TTC549 (cell line): ENCODE results near the gene MYOF.
A peak's percentile ranks its signal among the peaks of the same experiment; 100 is the strongest.
"Not testable (repeated sequence)": the region's sequence is repeated elsewhere in the genome, so short reads cannot be mapped to it uniquely, and the experiment has no call there.

Source experiments
- FAIRE-seq: peaks from 2 replicates; lab custom pipeline; 2012; peaks lifted over from hg19 to GRCh38; lab: Jason Lieb, UNC

The MYOF gene

DNA sequence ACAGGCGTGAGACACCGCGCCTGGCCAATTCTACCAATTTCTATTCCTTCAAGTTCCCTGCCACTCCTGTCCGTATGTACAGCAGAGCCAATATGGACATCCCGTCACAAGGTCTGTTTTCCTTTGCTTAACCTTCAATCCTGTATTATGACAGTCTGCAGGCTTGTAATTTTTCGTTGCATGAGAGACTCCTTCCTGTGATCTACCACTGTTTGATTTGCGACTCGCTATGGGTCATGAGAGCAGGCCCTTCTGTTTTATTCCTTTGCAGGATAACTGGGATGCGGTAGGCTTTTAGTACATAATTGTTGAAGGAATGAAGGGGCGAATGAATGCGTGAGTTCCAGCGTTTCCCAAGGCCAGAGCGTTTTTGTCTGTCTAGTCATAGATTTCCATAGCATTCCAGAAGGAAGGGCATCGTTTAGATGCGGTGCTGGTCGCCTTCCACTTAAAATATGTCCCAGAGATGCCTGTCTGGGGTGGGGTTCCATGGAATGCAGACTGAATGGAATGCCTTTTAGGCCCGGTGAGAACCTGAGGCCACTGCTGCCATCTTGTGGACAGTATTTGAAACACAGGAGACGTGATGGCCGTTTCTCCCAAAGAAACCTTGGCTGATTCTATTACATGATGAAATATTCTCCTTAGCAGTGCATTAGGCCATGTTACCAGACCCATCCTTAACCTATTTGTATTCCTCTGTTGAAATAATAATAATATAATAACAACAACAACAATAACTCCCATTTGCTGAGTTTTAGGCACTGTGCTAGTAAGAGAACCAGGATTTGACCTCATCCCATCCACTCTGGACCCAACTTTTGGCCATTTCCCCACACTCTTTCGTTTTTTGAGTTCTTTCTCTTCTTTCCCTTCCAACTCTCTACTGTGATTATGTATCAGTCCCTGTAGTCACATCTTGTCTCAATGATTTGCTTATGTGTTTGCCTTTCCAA, 193.2 kb downstream of the MYOF start:
- FAIRE-seq, result peak; percentile 80

DNA sequence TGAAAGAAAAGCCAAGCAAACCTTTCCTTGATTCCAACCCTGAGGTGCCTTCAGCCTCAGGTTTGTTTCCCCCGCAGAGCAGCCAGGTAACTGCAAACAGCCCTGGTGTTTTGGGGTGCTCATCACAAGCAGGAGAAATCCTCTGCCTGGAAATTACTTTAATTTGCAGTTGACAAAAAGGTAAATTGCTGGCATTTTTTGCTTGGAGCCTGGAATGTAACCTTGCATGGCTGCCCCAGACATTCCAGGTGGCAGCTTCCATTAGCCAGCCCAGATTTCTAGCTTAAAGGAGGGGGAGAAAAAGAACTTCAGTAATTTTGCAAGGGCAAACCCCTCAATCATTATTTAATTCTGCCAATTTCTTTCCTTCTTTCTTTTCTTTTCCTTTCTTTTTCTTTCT, 194.4 kb downstream of the MYOF start:
- no peak for FAIRE-seq

DNA sequence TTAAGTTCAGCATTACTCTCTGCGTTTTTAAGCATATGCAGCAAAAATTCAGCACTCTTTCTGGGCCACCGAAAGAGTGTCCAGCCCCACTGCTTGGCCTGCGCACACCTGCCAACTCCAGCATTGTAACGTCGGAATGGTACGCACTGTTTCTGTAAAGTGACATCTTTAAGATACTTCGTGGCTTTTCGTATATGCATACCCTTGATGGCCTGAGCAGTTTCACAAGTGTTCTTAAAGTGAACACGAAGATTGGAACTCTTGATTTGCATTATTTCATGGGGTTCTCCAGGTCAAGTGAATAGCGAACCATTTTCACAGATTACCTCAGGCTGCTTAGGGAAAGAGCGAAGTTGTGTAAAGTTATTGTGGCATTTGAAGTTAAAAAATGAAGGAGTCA, 197.9 kb downstream of the MYOF start:
- not testable (repeated sequence) for FAIRE-seq

DNA sequence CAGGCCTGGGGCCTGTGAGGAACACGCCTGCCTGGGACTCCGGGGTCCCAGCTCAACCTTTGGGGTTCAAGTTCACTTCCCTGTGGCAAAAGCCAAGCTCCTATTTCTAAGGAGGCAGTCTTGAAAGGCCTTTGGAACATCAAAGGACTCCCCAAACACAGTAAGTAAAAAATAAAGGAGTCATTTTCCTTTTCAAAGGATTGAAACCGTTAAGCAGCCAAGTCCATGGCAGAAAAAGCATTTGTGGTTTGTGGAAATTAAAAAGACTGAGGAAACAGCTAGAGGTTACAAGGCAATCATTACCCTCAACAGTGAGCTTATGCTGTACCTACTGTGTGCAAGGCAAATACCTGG, 200.8 kb downstream of the MYOF start:
- no peak for FAIRE-seq

DNA sequence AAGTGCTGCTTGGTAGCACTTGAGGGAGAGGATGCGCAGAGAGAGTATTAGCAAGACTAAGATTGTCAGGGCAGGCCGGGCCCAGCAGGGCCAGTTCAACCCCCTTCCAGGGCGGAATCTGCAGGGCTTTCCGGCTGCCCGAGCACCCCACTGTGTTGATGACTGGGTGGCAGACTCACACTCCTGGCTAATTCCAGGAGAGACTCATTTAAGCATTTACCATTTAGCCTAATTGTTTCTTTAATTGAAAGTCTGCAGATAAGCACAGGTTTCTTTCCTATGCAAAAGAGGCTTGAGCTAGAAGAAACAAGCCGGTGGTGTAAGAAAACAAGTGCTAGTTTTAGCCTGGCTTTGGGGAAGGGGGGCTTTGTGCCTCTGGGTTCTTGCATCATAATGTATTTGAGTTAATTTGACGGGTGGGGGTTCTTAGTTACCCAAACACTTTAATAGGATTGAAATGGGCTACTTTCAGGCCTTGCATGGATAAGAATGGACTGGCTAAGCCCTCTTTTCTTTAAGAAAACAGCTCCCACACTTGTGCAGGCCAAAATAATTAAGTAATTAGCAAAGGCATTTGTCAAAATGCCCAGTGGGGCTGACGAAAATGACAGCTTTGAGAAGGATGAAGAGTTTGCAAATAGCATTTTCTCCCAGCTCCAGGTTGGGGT, 201.3 kb downstream of the MYOF start:
- no peak for FAIRE-seq

DNA sequence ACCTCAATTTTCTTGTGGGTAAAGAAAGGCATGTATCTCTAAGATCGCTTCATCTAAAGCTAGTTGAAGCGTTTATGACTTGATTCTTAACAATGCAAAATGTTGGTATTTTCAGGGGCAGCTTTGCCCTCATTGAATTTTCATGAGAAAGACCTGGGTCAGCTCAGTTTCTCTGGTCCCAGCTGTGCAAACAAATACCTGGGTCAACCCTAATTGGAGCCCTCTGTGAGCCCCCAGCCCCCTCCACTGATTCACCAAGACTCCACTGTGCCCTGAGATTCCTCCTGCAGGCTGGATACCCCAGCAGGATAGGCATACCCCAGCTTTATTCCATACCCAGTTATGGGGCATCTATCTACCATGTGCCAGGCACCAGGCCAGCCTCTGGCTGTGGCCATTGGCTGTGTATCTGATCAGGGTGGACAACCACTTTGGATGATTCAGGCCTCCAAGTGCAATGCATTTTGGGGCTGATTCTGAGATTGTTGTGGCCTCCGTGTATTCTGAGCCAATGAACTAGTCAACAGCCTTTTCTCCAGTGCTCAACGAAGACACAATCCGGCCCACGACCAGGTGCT, 201.9 kb downstream of the MYOF start:
- no peak for FAIRE-seq

DNA sequence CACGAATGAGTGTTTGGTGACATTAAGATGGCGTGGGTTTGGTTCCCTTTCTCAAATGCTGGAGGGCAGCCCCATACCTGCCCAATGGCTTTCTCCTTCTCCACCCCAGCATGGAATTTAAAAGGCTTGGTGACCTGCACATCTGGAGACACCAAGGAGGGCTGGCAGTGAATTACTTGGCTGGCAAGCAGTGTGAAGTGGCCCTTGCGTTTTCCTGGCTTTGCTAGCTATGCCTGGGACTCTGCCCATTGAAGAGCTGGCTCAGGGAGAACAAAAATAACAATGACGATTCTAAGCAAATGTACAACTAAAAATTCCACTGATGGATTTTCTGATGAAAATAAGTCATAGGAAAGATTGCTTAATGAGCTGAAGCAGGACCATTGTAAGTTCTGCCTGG, 204.8 kb downstream of the MYOF start:
- FAIRE-seq, result no peak

DNA sequence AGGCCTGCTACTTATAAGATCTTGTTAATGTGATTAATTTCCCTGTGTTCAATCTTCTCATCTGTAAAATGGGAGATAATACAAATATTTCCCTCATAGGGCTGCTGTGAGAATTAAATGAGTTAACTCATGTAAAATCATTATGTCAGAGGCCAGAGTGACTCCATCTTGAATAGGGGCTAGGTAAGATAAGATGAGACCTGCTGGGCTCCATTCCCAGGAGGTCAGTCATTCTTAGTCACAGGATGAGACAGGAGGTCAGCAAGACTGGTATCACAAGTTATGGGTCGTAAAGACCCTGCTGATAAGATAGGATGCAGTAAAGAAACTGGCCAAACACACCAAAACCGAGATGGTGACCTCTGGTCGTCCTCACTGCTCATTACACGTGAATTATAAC, 207.7 kb downstream of the MYOF start:
- no peak for FAIRE-seq

DNA sequence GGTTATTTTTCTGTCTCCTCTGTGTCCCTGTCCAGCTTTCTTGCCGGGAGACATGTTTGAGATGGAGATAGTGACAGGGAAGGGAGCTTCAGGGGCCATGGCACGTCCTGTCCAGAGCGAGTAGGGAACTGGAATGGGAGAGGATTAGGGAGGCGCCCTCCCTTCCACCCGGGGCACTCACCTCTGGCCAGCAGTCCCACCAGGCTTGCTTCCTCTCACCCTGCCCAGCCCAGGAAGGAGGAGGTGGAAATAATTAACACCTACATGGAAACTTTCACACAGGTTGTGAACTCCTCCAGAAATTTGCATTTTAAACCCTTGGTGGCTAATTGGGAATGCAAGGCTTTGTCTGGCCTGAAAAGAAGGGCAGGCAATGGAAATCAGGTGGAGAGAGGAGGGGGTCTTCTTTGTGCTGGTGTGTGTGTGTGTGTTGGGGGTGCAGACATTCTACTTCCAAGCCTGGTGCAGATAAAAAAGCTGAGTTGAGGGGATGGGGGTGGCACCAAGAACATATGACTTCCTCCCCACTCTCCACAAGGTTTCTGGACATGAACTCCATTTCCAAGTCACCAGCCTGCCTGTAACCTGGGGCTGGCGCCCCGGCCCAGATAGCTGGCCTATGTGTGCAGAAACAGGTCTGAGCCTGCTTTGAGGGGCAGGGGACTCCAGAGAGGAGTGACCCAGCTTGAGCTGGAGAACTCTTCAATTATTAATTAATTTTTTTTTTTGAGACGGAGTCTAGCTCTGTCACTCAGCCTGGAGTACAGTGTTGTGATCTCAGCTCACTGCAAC, 209.1 kb downstream of the MYOF start:
- FAIRE-seq, result no peak

DNA sequence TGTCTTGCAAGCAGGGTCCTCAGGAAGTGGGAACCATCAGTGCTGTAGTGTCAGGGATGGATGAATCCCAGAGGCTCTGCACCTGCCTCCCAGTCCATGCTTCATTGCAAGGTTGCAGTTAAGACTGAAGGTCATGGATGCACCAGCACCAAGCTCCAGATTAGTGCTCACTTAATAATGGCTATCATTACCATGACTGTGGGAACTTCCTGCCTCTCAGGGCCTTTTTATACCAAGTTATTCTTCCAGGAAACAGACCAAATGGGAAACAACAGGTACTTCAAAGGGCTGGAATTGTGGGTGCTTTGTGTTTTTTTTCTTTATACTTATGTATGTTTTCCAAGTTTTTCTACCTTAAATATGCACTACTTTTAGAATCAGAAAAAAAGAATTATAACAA, 210.8 kb downstream of the MYOF start:
- no peak for FAIRE-seq

DNA sequence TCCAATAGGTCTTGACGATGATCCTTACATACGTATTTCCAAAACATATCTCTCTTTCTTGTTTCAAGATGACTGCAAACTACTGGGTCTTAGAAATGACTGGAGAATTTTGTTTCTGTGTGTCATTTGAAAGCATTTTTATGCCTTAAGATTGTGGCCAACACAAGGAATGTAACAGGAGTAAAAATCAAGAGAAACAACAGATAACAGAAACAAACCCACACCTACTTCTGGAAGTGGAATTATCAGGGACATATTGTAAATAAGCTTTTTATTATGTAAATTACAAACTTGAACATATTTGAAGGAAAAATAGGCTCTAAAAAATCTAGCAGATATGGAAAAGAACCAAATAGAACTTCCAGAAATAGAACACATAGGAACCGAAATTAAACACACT, 212.9 kb downstream of the MYOF start:
- no peak for FAIRE-seq

DNA sequence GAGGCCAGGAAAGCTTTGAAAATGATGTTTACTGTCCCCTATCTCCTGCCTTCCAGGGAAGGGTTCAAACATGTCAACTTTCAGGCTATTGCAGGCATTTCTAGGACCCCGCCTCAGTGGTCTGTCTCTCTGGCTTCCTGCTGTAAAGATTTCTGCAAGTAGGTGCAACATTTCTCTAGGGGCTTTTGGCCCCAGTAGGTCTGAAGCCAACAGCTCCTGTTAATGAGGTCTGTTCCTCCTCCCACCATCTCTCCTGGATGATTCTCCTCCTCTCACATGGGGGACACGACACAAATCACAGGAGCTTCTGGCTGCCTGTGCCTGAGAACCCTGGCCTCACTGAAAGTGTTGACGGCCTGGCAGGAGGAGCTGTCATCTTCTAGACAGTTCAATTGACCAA, 214.1 kb downstream of the MYOF start:
- FAIRE-seq, result no peak

DNA sequence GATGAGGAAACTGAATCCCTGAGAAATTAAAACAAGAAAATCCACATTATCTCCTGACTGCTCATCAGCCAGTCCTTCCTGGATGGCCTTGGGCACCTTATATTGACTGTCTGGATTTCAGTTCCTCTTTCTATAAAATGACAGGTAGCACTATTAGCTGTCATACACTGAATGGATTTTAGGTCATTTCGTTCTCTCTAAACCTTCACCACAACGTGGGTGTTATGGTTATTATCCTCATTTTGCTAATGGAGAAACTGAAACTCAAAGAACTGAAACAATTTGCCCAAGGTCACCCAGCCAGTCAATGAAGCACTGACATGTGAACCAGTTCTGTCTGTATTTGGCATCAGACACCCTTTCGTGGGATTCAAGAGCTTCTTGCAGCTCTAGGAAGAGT, 214.6 kb downstream of the MYOF start:
- no peak for FAIRE-seq

DNA sequence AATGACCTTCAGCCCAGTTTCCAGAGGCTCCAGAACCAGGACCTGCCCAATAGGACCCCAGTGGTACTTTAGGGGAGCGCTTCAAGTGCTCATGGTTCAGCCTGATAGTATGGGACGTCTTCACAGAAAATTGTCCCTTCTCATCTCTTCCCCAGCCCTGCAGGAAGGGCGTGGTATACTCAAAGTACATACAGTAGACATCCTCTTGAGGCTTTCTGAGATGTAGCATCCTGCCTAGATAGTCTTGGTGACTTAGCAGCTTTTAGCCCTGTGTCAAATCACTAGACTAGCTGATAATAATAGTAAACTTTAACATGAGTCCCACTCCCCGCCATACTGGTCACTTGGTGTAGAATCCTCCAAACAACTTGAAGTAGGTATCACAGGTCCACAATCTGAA, 215.3 kb downstream of the MYOF start:
- no peak for FAIRE-seq

DNA sequence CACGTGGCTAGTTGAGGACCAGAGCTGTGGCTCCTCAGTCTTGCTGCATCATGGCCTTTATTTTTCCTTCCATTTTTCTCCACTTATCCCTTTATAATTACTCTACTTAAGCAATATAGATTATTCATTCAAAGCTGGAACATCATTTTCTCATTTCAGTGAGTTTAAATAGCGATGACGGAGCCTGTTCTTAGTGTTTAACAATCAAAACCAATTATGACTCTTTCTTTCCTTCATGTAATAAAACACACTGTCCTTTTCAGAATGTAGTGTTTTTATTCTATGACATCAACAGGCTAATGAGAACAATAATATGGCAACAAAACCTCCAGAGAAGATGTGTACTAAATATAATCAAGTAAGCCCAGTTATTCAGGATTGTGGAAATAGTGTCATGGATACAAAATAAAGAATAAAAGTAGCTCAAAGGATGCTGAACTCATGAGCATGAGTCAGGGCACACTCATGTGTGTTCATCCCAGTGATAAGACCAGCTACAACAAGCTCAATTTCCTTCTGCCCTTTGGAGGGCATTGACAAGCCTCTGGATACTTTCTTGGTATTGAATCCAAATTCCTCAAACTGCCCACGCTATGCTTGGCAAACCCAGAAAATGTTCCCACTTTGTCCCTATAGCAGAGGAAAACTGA, 220.0 kb downstream of the MYOF start:
- no peak for FAIRE-seq

DNA sequence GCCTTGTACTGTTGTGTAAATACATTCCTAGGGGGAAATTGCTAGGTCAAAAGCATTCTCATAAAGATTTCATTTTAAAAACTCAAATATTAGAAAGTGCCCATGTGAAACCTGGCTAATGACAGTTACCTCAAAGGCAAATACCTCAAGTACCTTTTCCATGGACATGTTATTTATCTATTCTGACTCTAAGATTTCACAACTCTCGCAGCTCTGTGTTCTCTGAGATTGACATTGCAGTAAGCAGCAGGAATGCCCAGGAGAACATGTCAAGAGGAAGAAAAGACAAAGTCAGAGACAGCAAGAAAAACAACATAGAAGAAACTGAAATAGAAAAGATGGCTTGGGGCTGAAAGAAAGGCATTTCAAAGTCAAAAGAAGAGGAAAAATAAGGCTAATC, 221.0 kb downstream of the MYOF start:
- no peak for FAIRE-seq

DNA sequence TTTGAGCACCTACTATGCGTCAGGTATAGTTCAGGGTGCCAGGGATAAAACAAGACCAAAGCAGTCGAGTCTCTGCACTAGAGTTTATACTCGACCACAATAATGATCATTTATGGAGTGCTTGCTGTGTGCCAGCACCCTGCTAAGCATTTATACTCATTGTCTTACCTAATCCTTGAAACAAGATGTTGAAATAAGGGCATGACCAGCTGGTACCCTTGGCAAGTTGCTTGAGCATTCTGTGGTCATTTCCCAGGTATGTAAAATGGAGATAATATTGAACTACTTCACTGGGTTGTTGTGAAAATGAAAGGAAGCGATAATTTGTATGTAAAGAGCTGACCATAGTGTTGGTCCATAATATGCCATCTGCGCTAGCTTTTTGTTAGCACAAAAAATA, 223.0 kb downstream of the MYOF start:
- FAIRE-seq, result no peak
